ENCODE results near the gene PSPH. TPM values are rescaled to one million over a fixed set of nuclear protein-coding genes. Genes with fewer than 3 reads are reported as not detected.

Gene PSPH
- polyA plus RNA-seq, 1 of the 3 experiments (the other 2 are of a cell fraction): 50.5 TPM

DNA sequence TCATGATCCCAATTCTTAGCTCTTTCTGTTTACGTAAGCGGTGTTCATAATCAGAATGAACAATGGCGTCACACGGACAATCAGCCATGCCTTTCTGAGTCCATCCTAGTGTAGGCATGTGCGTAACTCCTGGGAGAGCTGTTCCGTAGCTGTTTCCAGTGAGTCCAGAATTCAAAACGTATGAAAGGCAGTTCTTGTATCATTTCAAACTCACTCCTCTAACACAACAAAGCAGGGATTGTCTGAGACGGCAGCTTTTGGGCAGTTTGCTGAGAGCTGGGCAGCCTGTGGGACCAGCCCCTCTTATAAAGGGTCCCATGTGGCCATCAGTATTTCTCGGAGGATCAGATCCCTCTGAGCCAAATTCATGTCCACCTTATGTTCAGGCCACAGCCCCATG lies 43.4 kb downstream of the PSPH start:
- Histone ChIP-seq H3K4me1 (ENCODE audit: control insufficient read depth in 1 of 2, insufficient read depth in 2 of 2, low read depth in 1 of 2, low read length in 1 of 2) (no peaks in the 10 kb centered on the region), H3K4me3 (ENCODE audit: low read depth in 2 of 2, low read length in 1 of 2) (no peak overlapping the region), H3K9me2 (no peaks in the 10 kb centered on the region), H3K27me3 (ENCODE audit: insufficient read depth) (no peaks in the 10 kb centered on the region), H4K20me1 (ENCODE audit: insufficient read depth) (no peaks in the 10 kb centered on the region), H3K79me2 (ENCODE audit: insufficient read depth) (no peaks in the 10 kb centered on the region), H3K27ac (ENCODE audit: low read depth in 2 of 2, low read length in 1 of 2) (no peak overlapping the region), H2AFZ (ENCODE audit: low read depth) (no peak overlapping the region), H3K36me3 (replicated peaks in 1 of 2; ENCODE audit: control insufficient read depth in 1 of 2, insufficient read depth in 2 of 2, low read length in 1 of 2) (peaks cover 3 to 14% of the 10 kb centered on the region in 2 experiments), H3K4me2 (no peak overlapping the region), H3K9ac (no peak overlapping the region), H3K9me3 (no peaks in the 10 kb centered on the region), H3F3A (replicated peaks; ENCODE audit: insufficient read depth) (peaks cover 2% of the 10 kb centered on the region)
- ChIA-PET CTCF (interaction anchor here (1.1 to 6.9 kb wide), 8 partner anchors 13 to 367 kb away, joined by 3 to 67 read pairs (median 5); partner anchors contain the start of genes NIPSNAP2 and PSPH), POLR2A (interaction anchor here (0.6 to 0.8 kb wide), 2 partner anchors 43 to 57 kb away, joined by 3 to 4 read pairs; no protein-coding TSS in a partner anchor)
- no peak for TF ChIP-seq NRF1 (IDR thresholded peaks at IDR 0.05; ENCODE audit: low read depth, low read length)
- TF ChIP-seq RCOR1 (IDR thresholded peaks at IDR 0.05; ENCODE audit: low read length): no peak
- TF ChIP-seq REST (IDR thresholded peaks at IDR 0.05; ENCODE audit: low read depth, low read length): no peak
- no peak for TF ChIP-seq RFX5 (IDR thresholded peaks at IDR 0.05; ENCODE audit: low read length)
- TF ChIP-seq SIN3A (IDR thresholded peaks at IDR 0.05; ENCODE audit: borderline replicate concordance, low read depth, low read length): no peak
- TF ChIP-seq POLR2AphosphoS5 (IDR thresholded peaks at IDR 0.05; ENCODE audit: low read depth, low read length): no peak
- TF ChIP-seq, protein P1, sequence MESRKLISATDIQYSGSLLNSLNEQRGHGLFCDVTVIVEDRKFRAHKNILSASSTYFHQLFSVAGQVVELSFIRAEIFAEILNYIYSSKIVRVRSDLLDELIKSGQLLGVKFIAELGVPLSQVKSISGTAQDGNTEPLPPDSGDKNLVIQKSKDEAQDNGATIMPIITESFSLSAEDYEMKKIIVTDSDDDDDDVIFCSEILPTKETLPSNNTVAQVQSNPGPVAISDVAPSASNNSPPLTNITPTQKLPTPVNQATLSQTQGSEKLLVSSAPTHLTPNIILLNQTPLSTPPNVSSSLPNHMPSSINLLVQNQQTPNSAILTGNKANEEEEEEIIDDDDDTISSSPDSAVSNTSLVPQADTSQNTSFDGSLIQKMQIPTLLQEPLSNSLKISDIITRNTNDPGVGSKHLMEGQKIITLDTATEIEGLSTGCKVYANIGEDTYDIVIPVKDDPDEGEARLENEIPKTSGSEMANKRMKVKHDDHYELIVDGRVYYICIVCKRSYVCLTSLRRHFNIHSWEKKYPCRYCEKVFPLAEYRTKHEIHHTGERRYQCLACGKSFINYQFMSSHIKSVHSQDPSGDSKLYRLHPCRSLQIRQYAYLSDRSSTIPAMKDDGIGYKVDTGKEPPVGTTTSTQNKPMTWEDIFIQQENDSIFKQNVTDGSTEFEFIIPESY (IDR thresholded peaks at IDR 0.05; ENCODE audit: borderline replicate concordance, low read depth): no peak
- TF ChIP-seq ELF1 (IDR thresholded peaks at IDR 0.05): no peak
- TF ChIP-seq, protein P2, sequence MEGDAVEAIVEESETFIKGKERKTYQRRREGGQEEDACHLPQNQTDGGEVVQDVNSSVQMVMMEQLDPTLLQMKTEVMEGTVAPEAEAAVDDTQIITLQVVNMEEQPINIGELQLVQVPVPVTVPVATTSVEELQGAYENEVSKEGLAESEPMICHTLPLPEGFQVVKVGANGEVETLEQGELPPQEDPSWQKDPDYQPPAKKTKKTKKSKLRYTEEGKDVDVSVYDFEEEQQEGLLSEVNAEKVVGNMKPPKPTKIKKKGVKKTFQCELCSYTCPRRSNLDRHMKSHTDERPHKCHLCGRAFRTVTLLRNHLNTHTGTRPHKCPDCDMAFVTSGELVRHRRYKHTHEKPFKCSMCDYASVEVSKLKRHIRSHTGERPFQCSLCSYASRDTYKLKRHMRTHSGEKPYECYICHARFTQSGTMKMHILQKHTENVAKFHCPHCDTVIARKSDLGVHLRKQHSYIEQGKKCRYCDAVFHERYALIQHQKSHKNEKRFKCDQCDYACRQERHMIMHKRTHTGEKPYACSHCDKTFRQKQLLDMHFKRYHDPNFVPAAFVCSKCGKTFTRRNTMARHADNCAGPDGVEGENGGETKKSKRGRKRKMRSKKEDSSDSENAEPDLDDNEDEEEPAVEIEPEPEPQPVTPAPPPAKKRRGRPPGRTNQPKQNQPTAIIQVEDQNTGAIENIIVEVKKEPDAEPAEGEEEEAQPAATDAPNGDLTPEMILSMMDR (IDR thresholded peaks at IDR 0.05): no peak
- no peak for TF ChIP-seq GABPA (IDR thresholded peaks at IDR 0.05; ENCODE audit: low read depth)
- TF ChIP-seq TCF12 (IDR thresholded peaks at IDR 0.05): no peak
- TF ChIP-seq SMC3 (IDR thresholded peaks at IDR 0.05; ENCODE audit: low read depth, low read length): no peak
- TF ChIP-seq EZH2phosphoT487 (IDR thresholded peaks at IDR 0.05; ENCODE audit: borderline replicate concordance, low read depth): no peak
- TF ChIP-seq FOSL2 (IDR thresholded peaks at IDR 0.05; ENCODE audit: borderline replicate concordance, low read depth): no peak
- TF ChIP-seq TEAD4 (IDR thresholded peaks at IDR 0.05; ENCODE audit: borderline replicate concordance, insufficient read depth): no peak
- WGBS (ENCODE audit: low lambda C conversion rate): 95% methylated on average over 9 of the region's 9 CpGs
- no peak for DNase-seq
